ENCODE measurements around the gene CLMN.
"Not testable (repeated sequence)": the region's sequence is repeated elsewhere in the genome, so short reads cannot be mapped to it uniquely, and the experiment has no call there.

The CLMN gene

DNA sequence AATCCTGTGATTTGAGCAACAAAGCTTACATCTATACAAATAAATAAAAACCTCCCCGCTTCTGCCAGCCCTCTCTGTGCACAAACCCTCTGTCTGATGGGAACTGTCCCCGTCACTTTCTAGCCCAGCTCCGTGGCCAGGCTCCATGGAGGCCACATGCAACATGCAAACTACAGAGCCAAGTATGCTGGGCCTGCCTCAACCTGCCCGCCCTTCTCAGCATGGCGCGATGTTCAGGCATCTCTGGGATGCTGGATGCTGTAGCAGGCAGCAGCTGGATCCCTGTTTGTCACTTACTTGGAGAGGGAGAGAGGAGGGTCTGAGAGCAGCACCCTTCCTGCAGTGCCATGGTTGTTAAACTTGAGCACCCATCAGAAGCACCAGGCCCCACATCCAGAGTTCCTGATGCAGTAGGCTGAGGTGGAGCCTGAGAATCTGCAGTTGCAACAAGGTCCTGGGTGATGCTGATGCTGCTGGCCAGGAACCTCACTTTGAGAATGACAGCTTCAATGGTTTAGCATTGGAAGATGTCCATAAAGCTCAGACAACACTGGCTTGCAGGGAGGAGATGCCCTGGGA lies 32.4 kb downstream of the CLMN start:
- TF ChIP-seq POLR2A (IDR thresholded peaks at IDR 0.05; ENCODE audit: low read depth, low read length) = no peak
- no peak for DNase-seq (ENCODE audit: insufficient read length, low spot score)
- FAIRE-seq = no peak

DNA sequence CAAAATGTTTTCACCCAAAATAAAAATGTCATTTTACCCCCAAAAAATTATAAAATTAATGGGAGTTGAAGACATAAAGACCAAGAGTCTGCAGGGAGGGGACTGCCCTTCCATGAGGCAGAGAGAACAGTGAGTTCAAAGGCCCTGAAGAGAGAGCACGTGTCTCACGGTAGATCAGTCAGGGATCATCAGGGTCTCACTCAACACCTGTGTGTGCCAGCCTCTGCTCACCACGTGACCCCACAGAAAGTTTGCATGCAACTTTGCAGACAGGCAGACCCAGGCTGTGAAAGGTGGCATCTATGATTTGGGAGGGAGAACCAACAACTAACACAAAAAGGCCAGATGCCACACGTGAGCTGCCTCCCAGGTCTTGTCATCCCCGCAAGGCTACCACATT lies 33.1 kb downstream of the CLMN start:
- no peak for FAIRE-seq
- TF ChIP-seq POLR2A (IDR thresholded peaks at IDR 0.05; ENCODE audit: low read depth, low read length) = no peak
- no peak for DNase-seq (ENCODE audit: insufficient read length, low spot score)

DNA sequence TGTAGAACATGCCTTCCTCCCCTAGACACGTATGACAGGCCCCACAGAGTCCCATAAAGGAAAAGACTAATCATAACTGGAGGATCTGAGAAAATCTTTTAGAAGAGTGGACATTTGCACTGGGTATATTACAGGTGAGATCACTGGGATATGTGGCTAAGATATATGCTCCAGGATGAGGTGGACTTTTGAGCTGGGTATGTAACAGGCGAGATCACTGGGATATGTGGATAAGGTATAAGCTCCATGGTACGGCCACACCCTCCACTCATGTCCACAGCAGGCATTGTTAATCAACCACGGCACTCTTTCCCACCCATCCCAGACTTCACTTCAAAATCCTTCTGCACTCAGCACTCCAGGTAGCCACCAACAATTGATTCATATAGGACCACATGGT lies 34.1 kb downstream of the CLMN start:
- FAIRE-seq (no peak), DNase-seq (ENCODE audit: insufficient read length, low spot score) (no peak)
- no peak for TF ChIP-seq POLR2A (IDR thresholded peaks at IDR 0.05; ENCODE audit: low read depth, low read length)

DNA sequence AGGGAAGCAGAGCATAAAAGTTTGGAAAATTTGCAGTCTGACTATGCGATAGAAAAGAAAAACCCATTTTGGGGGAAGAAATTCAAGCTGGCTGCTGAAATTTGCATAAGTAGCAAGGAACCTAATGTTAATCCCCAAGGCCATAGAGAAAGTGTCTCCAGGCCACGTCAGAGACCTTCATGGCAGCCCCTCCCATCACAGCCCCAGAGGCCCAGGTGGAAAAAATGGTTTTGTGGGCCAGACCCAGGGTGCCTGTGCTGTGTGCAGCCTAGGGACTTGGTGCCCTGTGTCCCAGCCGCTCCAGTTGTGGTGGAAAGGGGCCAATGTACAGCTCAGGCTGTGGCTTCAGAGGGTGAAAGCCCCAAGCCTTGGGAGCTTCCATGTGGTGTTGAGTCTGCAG lies 35.9 kb downstream of the CLMN start:
- not testable (repeated sequence) for FAIRE-seq; DNase-seq (ENCODE audit: insufficient read length, low spot score)

DNA sequence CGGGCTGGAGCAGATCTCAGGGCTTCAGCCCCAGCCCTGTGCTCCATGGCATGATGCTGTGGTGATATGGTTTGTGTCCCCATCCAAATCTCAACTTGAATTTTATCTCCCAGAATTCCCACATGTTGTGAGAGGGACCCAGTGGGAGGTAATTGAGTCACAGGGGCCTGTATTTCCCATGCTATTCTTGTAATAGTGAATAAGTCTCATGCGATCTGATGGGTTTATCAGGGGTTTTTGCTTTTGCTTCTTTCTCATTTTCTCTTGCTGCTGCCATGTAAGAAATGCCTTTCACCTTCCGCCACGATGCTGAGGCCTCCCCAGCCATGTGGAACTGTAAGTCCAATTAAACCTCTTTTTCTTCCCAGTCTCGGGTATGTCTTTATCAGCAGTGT lies 36.7 kb downstream of the CLMN start:
- FAIRE-seq; DNase-seq (ENCODE audit: insufficient read length, low spot score): not testable (repeated sequence)

DNA sequence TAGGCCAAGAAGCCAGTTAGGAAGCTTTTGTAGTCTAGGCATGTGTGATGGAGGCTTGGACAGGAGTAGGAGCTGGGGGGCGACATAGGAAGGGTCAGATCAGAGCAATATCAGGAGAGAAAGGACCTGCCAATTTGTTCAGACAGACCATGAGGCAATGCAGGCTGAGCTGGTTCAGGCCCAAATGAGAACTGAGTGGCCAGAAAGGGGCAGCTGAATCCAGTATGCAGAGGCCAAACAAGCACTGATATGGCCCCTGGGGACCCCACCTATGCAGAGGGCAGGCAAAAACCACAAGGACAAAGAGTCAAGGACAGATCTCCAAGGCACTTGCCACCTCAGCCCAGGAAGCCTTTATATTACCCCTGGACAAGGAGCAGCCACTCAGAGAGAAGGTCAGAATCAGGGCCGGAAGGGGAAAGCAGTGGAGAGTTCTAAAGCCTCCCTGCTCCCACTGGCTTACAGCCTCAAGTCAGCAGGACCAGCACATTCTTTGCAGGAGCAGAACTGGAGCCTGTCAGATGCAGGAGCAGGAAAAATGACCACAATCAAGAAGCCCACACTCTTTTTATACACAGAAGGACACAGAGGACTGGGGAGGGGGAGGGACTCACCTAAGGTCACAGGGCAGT lies 37.2 kb downstream of the CLMN start:
- no peak for FAIRE-seq
- TF ChIP-seq POLR2A (IDR thresholded peaks at IDR 0.05; ENCODE audit: low read depth, low read length) = no peak
- no peak for DNase-seq (ENCODE audit: insufficient read length, low spot score)

DNA sequence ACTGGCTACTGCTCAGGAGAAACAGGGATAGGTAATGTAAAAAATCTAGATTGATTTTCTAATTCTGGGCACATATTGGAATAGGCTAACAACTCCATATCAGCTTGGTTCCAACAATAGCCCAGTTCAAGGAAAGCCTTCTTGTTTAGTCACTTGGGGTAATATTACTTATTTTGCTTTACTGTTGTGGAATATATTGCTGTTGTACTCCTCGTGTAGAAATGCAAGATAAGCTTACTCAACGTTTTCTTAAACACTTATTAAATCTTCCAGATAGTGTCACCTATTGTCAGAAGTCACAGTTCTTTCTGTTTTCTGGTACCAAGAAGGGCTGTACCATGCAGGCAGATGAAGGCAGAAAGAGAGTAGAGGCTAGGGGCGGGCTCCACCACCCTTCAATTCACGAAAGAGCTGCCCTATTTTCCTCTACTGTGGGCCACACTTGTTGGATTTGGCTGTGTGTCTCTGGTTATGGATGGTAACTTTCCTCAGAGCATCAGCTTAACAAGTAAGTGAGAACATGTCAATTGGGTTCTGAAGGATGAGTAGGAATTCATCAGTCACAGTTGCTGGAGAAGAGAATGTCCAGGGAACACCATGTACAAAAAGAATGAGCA lies 38.0 kb downstream of the CLMN start:
- no peak for FAIRE-seq
- no peak for TF ChIP-seq POLR2A (IDR thresholded peaks at IDR 0.05; ENCODE audit: low read depth, low read length)
- no peak for DNase-seq (ENCODE audit: insufficient read length, low spot score)

DNA sequence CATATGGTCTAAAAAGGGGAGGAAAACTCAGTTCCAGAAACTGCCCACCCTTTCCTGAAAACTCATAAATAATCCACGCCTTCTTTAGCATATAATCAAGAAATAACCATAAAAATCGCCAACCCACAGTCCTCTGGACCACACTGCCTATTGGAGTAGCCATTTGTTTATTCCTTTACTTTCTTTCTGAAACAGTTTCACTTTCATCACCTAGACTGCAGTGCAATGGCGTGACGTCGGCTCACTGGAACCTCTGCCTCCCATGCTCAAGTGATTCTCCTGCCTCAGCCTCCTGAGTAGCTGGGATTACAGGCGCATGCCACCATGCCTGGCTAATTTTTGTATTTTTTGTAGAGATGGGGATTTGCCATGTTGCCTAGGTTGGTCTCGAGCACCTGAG lies 44.2 kb downstream of the CLMN start:
- no peak for TF ChIP-seq POLR2A (IDR thresholded peaks at IDR 0.05; ENCODE audit: low read depth, low read length)
- no peak for FAIRE-seq
- DNase-seq (ENCODE audit: insufficient read length, low spot score) = no peak

DNA sequence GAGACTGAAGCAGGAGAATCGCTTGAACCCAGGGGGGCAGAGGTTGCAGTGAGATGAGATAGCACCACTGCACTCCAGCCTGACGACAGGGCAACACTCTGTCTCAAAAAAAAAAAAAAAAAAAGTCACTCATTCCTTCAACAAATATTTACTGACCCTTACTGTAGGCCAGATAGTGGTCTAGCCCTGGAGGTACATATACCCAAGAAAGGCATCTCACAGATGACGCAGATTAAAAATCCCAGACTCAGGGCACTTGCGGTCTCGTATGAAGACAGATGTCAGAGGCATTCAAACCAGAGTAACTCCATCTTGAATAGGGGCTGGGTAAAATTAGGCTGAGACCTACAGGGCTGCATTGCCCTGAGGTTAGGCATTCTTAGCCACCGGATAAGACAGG lies 44.8 kb downstream of the CLMN start:
- TF ChIP-seq POLR2A (IDR thresholded peaks at IDR 0.05; ENCODE audit: low read depth, low read length) = no peak
- DNase-seq (ENCODE audit: insufficient read length, low spot score) = no peak
- no peak for FAIRE-seq

DNA sequence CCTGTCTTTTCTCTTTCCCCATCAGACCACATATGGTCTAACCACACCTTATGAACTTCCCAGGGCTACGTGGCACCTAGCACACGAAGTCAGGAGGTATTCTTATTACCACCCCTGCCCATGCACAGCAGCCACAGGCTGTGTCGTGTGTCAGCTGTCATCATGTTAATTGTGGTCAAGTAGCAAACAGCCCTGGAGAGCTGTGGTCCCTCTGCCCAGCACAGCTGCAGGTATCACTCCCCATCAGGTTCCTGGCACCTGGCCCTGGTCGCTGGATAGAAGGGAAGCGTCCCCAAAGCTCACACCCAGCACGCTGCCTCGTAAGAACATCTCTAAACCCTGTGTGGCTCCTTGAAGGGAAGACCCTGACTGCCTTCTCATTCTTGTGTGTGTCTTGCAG lies 45.4 kb downstream of the CLMN start:
- TF ChIP-seq POLR2A (IDR thresholded peaks at IDR 0.05; ENCODE audit: low read depth, low read length) = no peak
- FAIRE-seq = no peak
- DNase-seq (ENCODE audit: insufficient read length, low spot score) = no peak

DNA sequence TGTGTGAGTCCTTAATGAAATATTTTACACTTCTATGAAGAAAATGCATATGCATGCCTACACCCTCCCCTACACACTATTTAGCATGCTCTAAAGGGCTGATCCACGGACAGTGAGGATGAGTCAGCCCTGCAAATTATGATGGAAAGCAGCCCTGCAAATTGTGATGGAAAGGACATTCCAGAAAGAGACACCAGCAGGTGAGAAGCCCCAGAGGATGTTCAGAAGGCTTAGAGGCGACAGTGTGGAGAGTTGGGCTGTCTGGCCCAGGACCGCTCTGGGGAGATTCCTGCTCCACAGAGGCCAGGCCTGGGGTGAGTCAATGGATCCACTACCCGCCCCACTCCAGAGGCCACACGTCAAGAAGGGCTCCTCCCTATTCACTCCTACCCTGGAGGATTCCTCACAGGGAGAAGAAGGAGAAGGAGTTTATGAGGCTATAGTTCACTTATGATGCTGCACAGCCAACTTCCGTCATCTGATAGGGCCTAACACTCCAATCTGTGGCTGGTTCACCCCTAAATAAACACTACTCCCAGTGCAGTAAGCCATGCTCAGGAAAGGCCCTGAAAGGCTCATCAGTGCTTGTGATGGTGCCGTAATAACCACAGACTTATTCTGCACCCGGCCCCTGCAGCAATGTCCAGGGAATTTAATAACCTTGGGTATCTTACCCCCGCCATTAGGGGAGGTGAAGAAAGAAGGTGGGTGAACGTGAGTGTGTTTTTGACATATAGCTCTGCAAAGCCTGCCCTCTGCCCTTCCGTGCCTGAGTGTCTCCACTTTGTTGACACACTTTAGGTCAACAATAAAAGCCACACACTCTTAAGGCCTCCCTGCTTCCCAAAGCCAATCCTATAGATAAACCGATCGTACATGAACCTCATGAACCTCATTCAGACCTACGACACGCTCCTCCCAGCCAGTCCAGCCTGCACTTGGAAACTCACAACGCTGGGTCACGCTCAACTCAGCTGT lies 46.4 kb downstream of the CLMN start:
- TF ChIP-seq POLR2A (IDR thresholded peaks at IDR 0.05; ENCODE audit: low read depth, low read length) = no peak
- DNase-seq (ENCODE audit: insufficient read length, low spot score) = no peak
- no peak for FAIRE-seq

DNA sequence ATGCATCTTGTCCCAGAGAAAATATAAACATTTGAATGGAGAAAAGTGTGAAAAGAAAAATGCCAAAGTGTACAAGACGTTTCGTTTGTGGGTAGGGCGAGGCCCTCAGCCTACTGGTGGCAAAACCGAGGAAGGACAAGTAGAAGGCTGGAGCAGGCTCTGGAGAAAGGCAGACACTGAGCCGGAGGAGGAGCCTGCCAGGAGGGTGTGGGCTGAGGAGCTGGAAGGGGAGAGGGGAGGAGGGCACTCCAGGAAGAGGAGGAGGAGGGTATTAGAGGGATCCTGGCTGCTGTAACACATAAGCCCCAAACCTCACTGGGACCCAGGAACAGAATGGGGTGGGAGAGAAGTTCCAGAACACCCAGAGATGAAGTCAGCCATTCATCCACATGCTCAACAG lies 47.7 kb downstream of the CLMN start:
- no peak for FAIRE-seq

DNA sequence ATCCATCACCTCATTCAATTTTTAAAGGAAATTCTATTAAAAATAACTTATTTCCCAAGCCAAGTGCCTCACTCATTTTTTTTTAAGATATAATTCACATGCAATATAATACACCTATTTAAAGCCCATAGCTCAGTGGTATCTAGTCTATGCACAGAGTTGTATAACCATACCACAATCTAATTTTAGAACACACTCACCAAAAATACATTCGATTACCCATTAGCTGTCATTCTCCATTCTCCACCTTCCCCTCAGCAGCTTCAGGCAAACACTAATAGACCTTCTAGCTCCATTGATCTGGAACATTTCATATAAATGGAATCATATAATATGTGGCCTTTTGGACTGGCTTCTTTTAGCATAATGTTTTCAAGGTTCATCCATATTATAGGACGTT lies 49.5 kb downstream of the CLMN start:
- FAIRE-seq (no peak), DNase-seq (ENCODE audit: insufficient read length, low spot score) (no peak)
- no peak for TF ChIP-seq POLR2A (IDR thresholded peaks at IDR 0.05; ENCODE audit: low read depth, low read length)

More for the DNA sequence above, 47.7 kb downstream of the CLMN start:
- no peak for TF ChIP-seq POLR2A (IDR thresholded peaks at IDR 0.05; ENCODE audit: low read depth, low read length)
- DNase-seq (ENCODE audit: insufficient read length, low spot score) = no peak

DNA sequence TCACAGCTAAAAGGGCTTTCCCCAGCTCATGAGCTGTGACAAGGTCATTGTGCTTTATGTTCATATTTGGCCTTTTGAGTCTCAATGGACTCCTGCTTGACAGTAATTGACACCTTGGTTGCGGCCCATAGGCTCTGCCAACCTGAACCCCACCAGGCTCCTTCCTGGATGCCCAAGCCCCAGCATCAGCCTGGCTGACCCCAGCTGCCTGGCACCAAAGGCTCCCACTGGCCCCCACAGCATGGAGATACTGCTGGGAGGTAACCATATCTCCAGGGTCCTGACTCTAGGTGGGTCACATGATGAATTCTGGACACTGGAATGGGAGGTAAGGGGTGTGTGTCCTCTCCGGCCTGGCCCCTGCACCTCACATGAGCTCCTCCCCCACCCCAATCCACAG lies 50.2 kb downstream of the CLMN start:
- DNase-seq (ENCODE audit: insufficient read length, low spot score) (no peak), FAIRE-seq (no peak)
- no peak for TF ChIP-seq POLR2A (IDR thresholded peaks at IDR 0.05; ENCODE audit: low read depth, low read length)

Measured in H54 (cell line).